H9 (cell line): ENCODE measurements around the gene SELENOM. TPM values are rescaled to one million over a fixed set of nuclear protein-coding genes. Genes with fewer than 3 reads are reported as not detected.

Source experiments
- DNase-seq: peaks from one replicate; pipeline ENCODE4 v3.0.0-alpha.2; 2017
- H2AFZ ChIP-seq: one replicate; pipeline ENCODE4 v1.6.1; 2013; ENCODE audit warnings: mild to moderate bottlenecking, low read length, control low read depth, moderate library complexity
- H2AK5ac ChIP-seq: 2 replicates; pipeline ENCODE4 v1.6.1; 2013; ENCODE audit warnings: low read length, control low read depth, mixed read lengths; ENCODE audit not compliant: insufficient read length
- H2BK120ac ChIP-seq: one replicate; pipeline ENCODE4 v1.6.1; 2013; ENCODE audit warnings: low read depth, mild to moderate bottlenecking, low read length, control low read depth, inconsistent platforms; ENCODE audit not compliant: poor library complexity, severe bottlenecking
- H2BK12ac ChIP-seq: 2 replicates; pipeline ENCODE4 v1.6.1; 2013; ENCODE audit warnings: low read length, control low read depth, mixed read lengths, low read depth; ENCODE audit not compliant: insufficient read length
- H2BK15ac ChIP-seq: 2 replicates; pipeline ENCODE4 v1.6.1; 2013; ENCODE audit warnings: low read depth, low read length, control low read depth
- H2BK20ac ChIP-seq: one replicate; pipeline ENCODE4 v1.6.1; 2013; ENCODE audit warnings: low read depth, mild to moderate bottlenecking, low read length, control low read depth, inconsistent platforms; ENCODE audit not compliant: poor library complexity, severe bottlenecking
- H2BK5ac ChIP-seq: 2 replicates; pipeline ENCODE4 v1.6.1; 2013; ENCODE audit warnings: low read length, control low read depth, mixed read lengths; ENCODE audit not compliant: insufficient read length
- H3K14ac ChIP-seq: 2 replicates; pipeline ENCODE4 v1.6.1; 2013; ENCODE audit warnings: low read length, control low read depth; ENCODE audit not compliant: insufficient read depth
- H3K18ac ChIP-seq: 2 replicates; pipeline ENCODE4 v1.6.1; 2013; ENCODE audit warnings: low read depth, mild to moderate bottlenecking, mixed read lengths, low read length, control low read depth; ENCODE audit not compliant: insufficient read length
- H3K23ac ChIP-seq: 2 replicates; pipeline ENCODE4 v1.6.1; 2013; ENCODE audit warnings: low read length, control low read depth, mixed read lengths, low read depth; ENCODE audit not compliant: insufficient read length
- H3K23me2 ChIP-seq: 2 replicates; pipeline ENCODE4 v1.6.1; 2013; ENCODE audit warnings: low read depth, mild to moderate bottlenecking, mixed read lengths, low read length, control low read depth; ENCODE audit not compliant: insufficient read length, poor library complexity, severe bottlenecking
- H3K27ac ChIP-seq: 2 replicates; pipeline ENCODE4 v1.5.1; 2013; ENCODE audit warnings: low read length, control low read depth, mixed read lengths, low read depth; ENCODE audit not compliant: insufficient read length
- H3K27me3 ChIP-seq: 2 replicates; pipeline ENCODE4 v1.6.1; 2013; ENCODE audit warnings: low read length, control low read depth, inconsistent platforms; ENCODE audit not compliant: insufficient read depth
- H3K4ac ChIP-seq: 2 replicates; pipeline ENCODE4 v1.6.1; 2013; ENCODE audit warnings: low read depth, mild to moderate bottlenecking, control low read depth, inconsistent platforms, low read length, moderate library complexity
- H3K4me1 ChIP-seq: 2 replicates; pipeline ENCODE4 v1.6.1; 2013; ENCODE audit warnings: low read length, control low read depth, inconsistent platforms; ENCODE audit not compliant: insufficient read depth
- H3K4me2 ChIP-seq: 2 replicates; pipeline ENCODE4 v1.6.1; 2013; ENCODE audit warnings: low read length, control low read depth, mixed read lengths; ENCODE audit not compliant: insufficient read length, insufficient read depth
- H3K56ac ChIP-seq: 2 replicates; pipeline ENCODE4 v1.6.1; 2013; ENCODE audit warnings: low read depth, mild to moderate bottlenecking, mixed read lengths, low read length, control low read depth; ENCODE audit not compliant: insufficient read length
- H3K79me1 ChIP-seq: 2 replicates; pipeline ENCODE4 v1.6.1; 2013; ENCODE audit warnings: low read depth, mild to moderate bottlenecking, moderate library complexity, low read length, control low read depth, inconsistent platforms; ENCODE audit not compliant: insufficient read depth, poor library complexity, severe bottlenecking
- H3K79me2 ChIP-seq: 2 replicates; pipeline ENCODE4 v1.6.1; 2013; ENCODE audit warnings: low read length, control low read depth, inconsistent platforms; ENCODE audit not compliant: insufficient read depth
- H3K9ac ChIP-seq: 2 replicates; pipeline ENCODE4 v1.6.1; 2013; ENCODE audit warnings: low read length, control low read depth, mixed read lengths; ENCODE audit not compliant: insufficient read length; ENCODE audit errors: extremely low read depth
- H3K9me3 ChIP-seq: one replicate; pipeline ENCODE4 v1.6.1; 2013; ENCODE audit warnings: low read depth, low read length, inconsistent platforms; ENCODE audit not compliant: control insufficient read depth
- H3T11ph ChIP-seq: one replicate; pipeline ENCODE4 v1.6.1; 2013; ENCODE audit warnings: mild to moderate bottlenecking, low read length, control low read depth, inconsistent platforms
- H4K20me1 ChIP-seq: one replicate; pipeline ENCODE4 v1.6.1; 2013; ENCODE audit not compliant: control insufficient read depth, insufficient read length, insufficient read depth
- H4K5ac ChIP-seq: 2 replicates; pipeline ENCODE4 v1.6.1; 2013; ENCODE audit warnings: low read depth, mild to moderate bottlenecking, mixed read lengths, low read length, control low read depth; ENCODE audit not compliant: insufficient read length
- H4K8ac ChIP-seq: replicated peaks from 2 replicates; pipeline ENCODE4 v1.6.1; 2013; ENCODE audit warnings: low read length, control low read depth, mixed read lengths, low read depth; ENCODE audit not compliant: insufficient read length
- H4K91ac ChIP-seq: 2 replicates; pipeline ENCODE4 v1.6.1; 2013; ENCODE audit warnings: low read depth, mild to moderate bottlenecking, moderate library complexity, mixed read lengths, low read length, control low read depth; ENCODE audit not compliant: insufficient read length
- H3K27ac Mint-ChIP-seq, 3 experiments: 2 replicates in 2 of 3; 3 replicates in 1 of 3; pipeline ENCODE4 v1.8.0; 2020 to 2021; ENCODE audit warnings: mixed read lengths in 3 of 3, mild to moderate bottlenecking in 1 of 3, moderate library complexity in 1 of 3
- H3K27me3 Mint-ChIP-seq: 2 replicates; pipeline ENCODE4 v1.8.0; 2021; ENCODE audit warnings: low read depth, mild to moderate bottlenecking, moderate library complexity, mixed read lengths
- H3K36me3 Mint-ChIP-seq, 3 experiments: 2 replicates in 2 of 3; 3 replicates in 1 of 3; pipeline ENCODE4 v1.8.0; 2020 to 2021; ENCODE audit warnings: low read depth in 3 of 3, mixed read lengths in 3 of 3; ENCODE audit not compliant: insufficient read depth in 1 of 3
- H3K4me1 Mint-ChIP-seq, 2 experiments: 2 replicates each; pipeline ENCODE4 v1.8.0; 2020; ENCODE audit warnings: mixed read lengths in 2 of 2
- H3K4me3 Mint-ChIP-seq, 2 experiments: 2 replicates in 1 of 2; 3 replicates in 1 of 2; pipeline ENCODE4 v1.8.0; 2020 to 2021; ENCODE audit warnings: mild to moderate bottlenecking in 2 of 2, mixed read lengths in 2 of 2, moderate library complexity in 1 of 2
- H3K9me3 Mint-ChIP-seq, 2 experiments: 2 replicates in 1 of 2; 3 replicates in 1 of 2; pipeline ENCODE4 v1.8.0; 2020; ENCODE audit warnings: mild to moderate bottlenecking in 2 of 2, mixed read lengths in 2 of 2, moderate library complexity in 1 of 2
- CTCF ChIP-seq: fragments of 200-600 bp; sonication (generic); conservative IDR thresholded peaks from 3 replicates; pipeline ENCODE4 v1.8.0; 2021; ENCODE audit warnings: antibody characterized with exemption, mild to moderate bottlenecking
- WGBS: extraction: QIAGEN DNeasy Blood & Tissue Kit; methylation state at CpG from one replicate; pipeline ENCODE4 v1.1.7; 2013; ENCODE audit warnings: missing lambda C conversion rate, low lambda C conversion rate, mixed read lengths; ENCODE audit not compliant: insufficient read length; ENCODE audit errors: extremely low coverage; 5-methylcytosine and 5-hydroxymethylcytosine counted together
- total RNA-seq: library from RNA; stranded (reverse); gene quantifications from 2 replicates; pipeline ENCODE4 v1.2.1, GENCODE V29; 2021

The SELENOM gene
- total RNA-seq, 1 experiment from 2014 or later, result 18.6 TPM

- H3K56ac ChIP-seq, result no peak overlapping the region
- H3K4me1 Mint-ChIP-seq, result peaks cover 4 to 27% of the 10 kb centered on the region in 2 experiments
- no peak overlapping the region for H3K27ac ChIP-seq
- no peak overlapping the region for H2BK20ac ChIP-seq
- H2BK5ac ChIP-seq, result no peak overlapping the region
- H3K27me3 Mint-ChIP-seq, result no peaks in the 10 kb centered on the region
- H3K9me3 ChIP-seq, result no peaks in the 10 kb centered on the region
- TF ChIP-seq CTCF, result no peak
- no peaks in the 10 kb centered on the region for H3K27me3 ChIP-seq
- no peak overlapping the region for H4K5ac ChIP-seq
- H3K23me2 ChIP-seq, result peaks cover 6% of the 10 kb centered on the region
- H3K9me3 Mint-ChIP-seq, result no peaks in the 10 kb centered on the region; a peak in 1 of 5 replicates
- DNase-seq, result no peak
- no CpG with 5 or more reads among the region's 3 CpGs for WGBS
- H3K9ac ChIP-seq, result no peak overlapping the region
- peaks cover 3 to 10% (median 3%) of the 10 kb centered on the region in 3 experiments; a peak in 3 of 7 replicates for H3K36me3 Mint-ChIP-seq
- no peak overlapping the region for H2BK12ac ChIP-seq
- H3K4ac ChIP-seq, result no peak overlapping the region
- H2AK5ac ChIP-seq, result no peak overlapping the region
- no peak overlapping the region for H3K4me2 ChIP-seq
- H4K91ac ChIP-seq, result no peak overlapping the region
- H3K23ac ChIP-seq, result no peak overlapping the region
- H4K8ac ChIP-seq, result no peak overlapping the region
- no peak overlapping the region for H3T11ph ChIP-seq
- no peaks in the 10 kb centered on the region for H3K79me2 ChIP-seq
- no peak overlapping the region for H3K4me3 Mint-ChIP-seq
- H3K14ac ChIP-seq, result no peak overlapping the region
- no peak overlapping the region for H2BK15ac ChIP-seq
- no peaks in the 10 kb centered on the region for H3K79me1 ChIP-seq
- no peaks in the 10 kb centered on the region for H4K20me1 ChIP-seq
- H3K18ac ChIP-seq, result no peak overlapping the region
- H3K27ac Mint-ChIP-seq, result no peak overlapping the region
- 0 out of 2 replicates have a peak, but pooled peaks cover 3% of the 10 kb centered on the region for H3K4me1 ChIP-seq
- H2BK120ac ChIP-seq, result no peak overlapping the region
- no peak overlapping the region for H2AFZ ChIP-seq
These were observed 11.6 kb downstream of the SELENOM start for GRCh38 chr22:31095637-31096249.
